ENCODE measurements around the gene MOCOS.

Gene MOCOS

DNA sequence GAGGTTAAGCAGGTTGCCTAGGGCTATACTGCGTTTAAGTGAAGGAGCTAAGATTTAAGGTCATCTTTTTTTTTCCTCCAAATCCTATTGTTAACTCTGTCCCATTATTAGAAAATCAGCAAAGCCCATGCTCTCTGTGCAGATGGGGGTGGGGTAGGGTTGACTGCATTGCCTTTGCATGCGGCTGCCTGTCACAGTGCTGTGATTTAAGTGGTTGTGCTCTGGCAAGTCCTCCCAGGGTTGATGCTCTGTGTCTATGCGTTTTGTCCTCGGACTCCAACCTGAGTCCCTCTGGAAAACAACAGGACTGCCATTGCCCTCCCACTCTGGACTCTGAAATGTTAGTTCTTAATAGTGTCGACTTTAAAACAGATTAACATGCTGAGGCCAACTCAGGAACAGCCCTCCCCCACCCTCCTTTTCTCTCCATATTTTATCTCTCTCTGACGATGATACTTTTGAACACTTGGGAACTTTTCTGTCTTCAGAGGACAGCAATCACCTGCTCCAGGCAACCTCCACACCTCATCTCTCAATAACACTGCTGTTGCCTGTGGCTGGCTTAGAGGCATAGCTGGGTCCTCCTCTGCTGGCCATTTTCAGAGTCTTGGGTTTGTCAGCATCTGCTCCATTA is 116.0 kb downstream of the MOCOS start:
- no peak for DNase-seq (ENCODE audit: low spot score)

GRCh38 chr18:36304723-36305122 is 117.4 kb downstream of the MOCOS start:
- no peak for DNase-seq (ENCODE audit: low spot score)

- DNase-seq (ENCODE audit: low spot score): no peak
Measured at GRCh38 chr18:36305375-36305774, 118.1 kb downstream of the MOCOS start.

- DNase-seq (ENCODE audit: low spot score): peak; percentile 17
Measured at GRCh38 chr18:36307513-36307912, 120.2 kb downstream of the MOCOS start.

DNA sequence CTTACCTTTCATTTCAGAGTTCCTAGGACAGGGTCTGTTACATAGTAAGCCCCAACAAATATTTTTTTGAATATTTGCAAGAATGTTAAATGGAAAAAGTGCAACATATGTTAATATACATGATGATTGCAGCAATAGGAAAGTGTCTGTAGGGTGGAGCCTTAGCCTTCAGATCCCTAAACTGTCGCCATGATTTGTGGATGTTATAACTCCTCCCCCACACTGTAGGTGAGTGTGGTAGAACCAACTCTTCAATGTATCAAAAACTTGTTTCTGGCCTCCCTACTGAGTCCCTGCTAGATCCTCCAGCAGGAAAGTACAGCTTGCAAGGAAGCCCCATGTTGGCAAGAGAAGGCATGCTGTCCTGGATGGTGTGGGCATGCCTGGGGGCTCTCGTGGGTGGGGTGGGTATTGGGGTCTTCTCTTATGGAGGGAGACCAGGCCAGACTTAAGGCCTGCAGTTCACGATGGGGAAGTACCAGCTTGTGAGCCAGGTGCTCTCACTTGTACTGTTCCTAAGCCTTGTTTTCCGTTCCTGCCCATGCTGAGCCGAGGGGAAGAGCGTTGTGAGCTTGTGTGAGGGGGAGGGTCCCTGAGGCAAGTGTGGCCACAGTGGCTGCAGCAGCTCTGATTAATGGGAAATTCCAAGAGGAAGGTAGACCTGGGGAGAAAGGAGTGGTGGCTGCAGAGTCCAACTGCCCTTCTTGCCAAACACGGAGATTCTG is 121.6 kb downstream of the MOCOS start:
- DNase-seq (ENCODE audit: low spot score): no peak

DNA sequence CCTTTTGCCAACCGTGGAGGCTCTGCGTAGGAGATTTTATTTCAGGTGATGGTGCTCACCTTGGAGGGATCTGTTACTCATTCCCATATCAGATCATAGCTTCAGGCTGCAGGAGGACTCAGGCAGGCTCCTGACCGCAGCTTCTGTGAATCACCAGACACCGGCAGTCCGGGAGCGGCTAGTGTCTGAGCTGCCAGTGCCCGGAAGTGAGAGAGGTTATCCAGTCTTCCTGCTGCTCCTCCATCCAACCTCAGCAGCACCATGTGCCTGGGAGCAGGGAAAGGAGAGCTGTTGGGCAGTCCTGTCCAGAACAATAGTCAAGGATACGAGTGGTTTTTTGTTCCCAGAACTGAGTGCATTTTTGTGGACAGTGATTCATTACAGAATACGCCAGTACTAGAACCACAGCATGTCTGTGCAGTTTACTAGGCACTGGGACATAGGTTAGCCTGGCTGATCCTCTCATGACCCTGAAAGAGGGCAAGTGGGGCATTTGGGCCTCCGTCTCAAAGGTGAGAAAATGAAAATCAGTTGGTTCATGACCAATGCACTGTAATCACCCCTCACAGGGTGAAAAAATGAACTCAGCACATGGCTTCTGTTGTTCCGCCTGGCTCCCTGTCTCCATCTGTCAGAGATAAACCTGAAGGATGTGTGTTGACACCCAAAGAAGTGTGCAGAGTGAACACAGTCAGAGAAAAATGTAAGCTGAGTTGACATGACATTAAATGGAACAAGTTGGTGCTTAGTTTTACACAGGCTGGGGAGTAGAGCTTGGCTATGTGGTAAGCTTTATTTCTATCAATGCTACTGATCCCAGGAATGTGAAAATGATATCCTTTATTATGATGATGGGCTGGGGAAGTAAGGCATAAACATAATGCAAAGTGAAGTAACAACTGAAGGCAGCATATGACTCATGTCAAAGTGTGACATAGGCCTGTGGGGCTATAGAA is 122.4 kb downstream of the MOCOS start:
- peak; percentile 17 for DNase-seq (ENCODE audit: low spot score)

GRCh38 chr18:36311026-36311570 is 123.8 kb downstream of the MOCOS start:
- no peak for DNase-seq (ENCODE audit: low spot score)

DNA sequence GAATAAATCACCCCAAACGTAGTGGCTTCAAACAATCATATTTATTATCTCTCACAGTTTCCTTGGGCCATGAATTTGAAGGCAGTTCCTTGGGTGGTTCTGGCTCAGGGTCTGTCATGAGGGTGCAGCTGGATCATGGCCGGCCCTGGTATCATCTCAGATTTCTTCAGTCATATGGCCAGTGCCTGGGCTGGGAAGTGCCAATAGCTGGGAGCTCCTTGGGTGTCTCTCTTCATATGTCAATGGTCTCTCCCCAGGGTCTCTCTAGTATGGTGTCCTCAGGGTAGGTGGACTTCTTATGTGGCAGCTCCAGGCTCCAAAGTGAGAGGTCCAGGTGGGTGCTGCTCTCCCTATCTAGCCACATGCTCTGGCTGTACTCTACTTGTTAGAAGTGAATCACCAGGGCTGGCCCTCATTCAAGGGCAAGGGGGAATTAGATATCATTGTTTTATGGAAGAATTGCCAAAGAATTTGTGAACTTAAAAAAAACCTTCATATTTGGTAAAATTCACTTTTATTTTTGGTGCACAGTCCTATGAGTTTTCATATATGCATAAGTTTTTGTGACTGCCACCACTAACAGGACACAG is 125.6 kb downstream of the MOCOS start:
- DNase-seq (ENCODE audit: low spot score): no peak

GRCh38 chr18:36314098-36314497 is 126.8 kb downstream of the MOCOS start:
- no peak for DNase-seq (ENCODE audit: low spot score)

- no peak for DNase-seq (ENCODE audit: low spot score)
Measured at GRCh38 chr18:36314754-36315153, 127.5 kb downstream of the MOCOS start.

- DNase-seq (ENCODE audit: low spot score): no peak
Measured at GRCh38 chr18:36315736-36316135, 128.4 kb downstream of the MOCOS start.

GRCh38 chr18:36316246-36316645 is 128.9 kb downstream of the MOCOS start:
- no peak for DNase-seq (ENCODE audit: low spot score)

All from COLO829 (cell line).